Lung (tissue), 12 donors: ENCODE data around the gene TPCN2. TPM values are rescaled to one million over a fixed set of nuclear protein-coding genes. Genes with fewer than 3 reads are reported as not detected.
"Not testable (repeated sequence)": the region's sequence is repeated elsewhere in the genome, so short reads cannot be mapped to it uniquely, and the experiment has no call there.

Experiments used
- ATAC-seq: fragments of 200-7000 bp; cut with Tn5 transposase; one replicate; pipeline ENCODE4 v1.9.1; 2020; ENCODE audit warnings: moderate number of reproducible peaks; ENCODE audit not compliant: insufficient read depth, low FRiP score
- DNase-seq, 3 donors: peaks; one replicate each; pipeline ENCODE4 v3.0.0-alpha.2; 2013 to 2017
- H3K27ac ChIP-seq, 2 donors: one replicate each; pipeline ENCODE4 v1.5.1; 2013; ENCODE audit warnings: mild to moderate bottlenecking in 2 of 2, moderate library complexity in 2 of 2, control low read depth in 1 of 2, inconsistent platforms in 1 of 2, low read depth in 1 of 2, low read length in 1 of 2
- H3K27me3 ChIP-seq, 3 donors: one replicate each; pipeline ENCODE4 v1.5.1; 2013; ENCODE audit warnings: low read length in 2 of 3; ENCODE audit not compliant: control insufficient read depth in 3 of 3, insufficient read depth in 3 of 3
- H3K36me3 ChIP-seq, 4 donors: one replicate each; pipeline ENCODE4 v1.5.1; 2013; ENCODE audit warnings: low read length in 4 of 4, mild to moderate bottlenecking in 1 of 4, moderate library complexity in 1 of 4; ENCODE audit not compliant: control insufficient read depth in 4 of 4, insufficient read depth in 4 of 4
- H3K4me1 ChIP-seq, 5 donors: one replicate each; pipeline ENCODE4 v1.5.1; 2013; ENCODE audit warnings: low read length in 5 of 5, mild to moderate bottlenecking in 2 of 5, moderate library complexity in 1 of 5; ENCODE audit not compliant: control insufficient read depth in 5 of 5, insufficient read depth in 5 of 5
- H3K4me3 ChIP-seq: one replicate; pipeline ENCODE4 v1.5.1; 2013; ENCODE audit warnings: mild to moderate bottlenecking, control low read depth, moderate library complexity
- H3K9ac ChIP-seq, 2 donors: one replicate each; pipeline ENCODE4 v1.5.1; 2013; ENCODE audit warnings: low read length in 2 of 2, control low read depth in 1 of 2; ENCODE audit not compliant: insufficient read depth in 1 of 2
- H3K9me3 ChIP-seq, 4 donors: one replicate each; pipeline ENCODE4 v1.5.1; 2013; ENCODE audit warnings: low read length in 3 of 4, mild to moderate bottlenecking in 1 of 4, moderate library complexity in 1 of 4; ENCODE audit not compliant: control insufficient read depth in 4 of 4, insufficient read depth in 3 of 4
- WGBS, 2 donors: extraction: QIAGEN DNeasy Blood & Tissue Kit; methylation state at CpG; one replicate each; pipeline ENCODE4 v1.1.7; 2013; 5-methylcytosine and 5-hydroxymethylcytosine counted together
- polyA plus RNA-seq, 2 donors: library from polyadenylated mRNA; stranded (reverse); fragments of 200-250 nt; gene quantifications; one replicate each; pipeline ENCODE4 v1.2.1, GENCODE V29; 2013
- total RNA-seq, 2 donors: library from RNA; depleted of rRNA in 1 of 2; stranded (reverse); fragments of >200 nt in 1 of 2; gene quantifications; one replicate each; pipeline ENCODE4 v1.2.1, GENCODE V29; 2014 to 2021
- TF ChIP-seq, protein P1 (sequence below): IDR thresholded peaks from 2 replicates; pipeline ENCODE4 v1.5.1; 2012; ENCODE audit warnings: mild to moderate bottlenecking; ENCODE audit errors: control extremely low read depth, extremely low read depth
- donor health status: control.
- donor health status: control.
- donor health status: Bipolar disorder and iron deficiency.
- donor health status: healthy.
- donor health status: DM: yes; HTN: yes; CAD: no.

TPCN2 gene
- total and polyA plus RNA-seq, 4 donors, result 10.0 to 25.0 (median 14.5) TPM

DNA sequence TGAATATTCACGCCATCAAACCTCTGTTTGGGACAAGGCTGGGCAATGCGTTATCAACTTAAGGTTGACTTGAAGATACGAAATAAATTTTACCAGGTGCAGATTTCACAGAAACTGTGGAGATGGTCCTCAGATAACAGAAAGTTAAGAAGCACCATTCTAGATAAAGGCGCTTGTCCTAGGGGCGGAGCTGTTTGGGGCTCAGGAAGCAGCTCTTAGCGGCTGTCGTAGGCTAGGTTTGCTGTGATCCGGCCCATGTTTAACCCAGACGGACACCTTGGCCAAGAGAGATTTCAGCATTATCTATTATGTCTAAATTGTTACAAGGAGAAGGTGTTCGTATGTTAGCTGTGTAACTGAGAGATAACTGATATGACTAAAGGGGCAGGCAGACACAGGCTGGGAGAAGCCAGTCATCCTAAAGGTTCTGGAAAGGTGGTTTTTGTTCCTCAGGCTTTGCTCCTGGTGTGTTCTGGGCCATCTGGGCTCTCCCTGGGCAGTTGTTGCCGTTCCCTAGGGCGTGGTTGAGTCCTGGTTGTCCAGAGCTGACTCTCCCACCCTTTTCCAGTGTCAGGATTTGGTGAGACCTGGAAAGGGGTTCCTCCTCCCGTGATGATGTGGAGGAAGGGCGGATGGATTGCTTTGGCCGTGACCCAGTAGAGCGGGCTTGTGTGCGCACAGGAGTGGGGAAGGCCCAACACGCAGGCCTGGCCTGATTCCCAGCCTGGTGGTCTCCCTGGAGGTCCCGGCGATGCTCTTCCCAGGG, 25.8 kb downstream of the TPCN2 start:
- Histone ChIP-seq H3K27me3 (no peaks in the 10 kb centered on the region), H3K4me3 (no peak overlapping the region), H3K36me3 (peaks cover 4 to 57% (median 12%) of the 10 kb centered on the region in 4 donors), H3K9ac (no peak overlapping the region), H3K4me1 (peaks cover 0 to 3% (median 0%) of the 10 kb centered on the region in 5 donors), H3K27ac (no peak overlapping the region), H3K9me3 (no peaks in the 10 kb centered on the region)
- ATAC-seq, result no peak
- 88 to 94% methylated on average over 20 of the region's 20 CpGs for WGBS, 2 donors
- TF ChIP-seq, protein P1, sequence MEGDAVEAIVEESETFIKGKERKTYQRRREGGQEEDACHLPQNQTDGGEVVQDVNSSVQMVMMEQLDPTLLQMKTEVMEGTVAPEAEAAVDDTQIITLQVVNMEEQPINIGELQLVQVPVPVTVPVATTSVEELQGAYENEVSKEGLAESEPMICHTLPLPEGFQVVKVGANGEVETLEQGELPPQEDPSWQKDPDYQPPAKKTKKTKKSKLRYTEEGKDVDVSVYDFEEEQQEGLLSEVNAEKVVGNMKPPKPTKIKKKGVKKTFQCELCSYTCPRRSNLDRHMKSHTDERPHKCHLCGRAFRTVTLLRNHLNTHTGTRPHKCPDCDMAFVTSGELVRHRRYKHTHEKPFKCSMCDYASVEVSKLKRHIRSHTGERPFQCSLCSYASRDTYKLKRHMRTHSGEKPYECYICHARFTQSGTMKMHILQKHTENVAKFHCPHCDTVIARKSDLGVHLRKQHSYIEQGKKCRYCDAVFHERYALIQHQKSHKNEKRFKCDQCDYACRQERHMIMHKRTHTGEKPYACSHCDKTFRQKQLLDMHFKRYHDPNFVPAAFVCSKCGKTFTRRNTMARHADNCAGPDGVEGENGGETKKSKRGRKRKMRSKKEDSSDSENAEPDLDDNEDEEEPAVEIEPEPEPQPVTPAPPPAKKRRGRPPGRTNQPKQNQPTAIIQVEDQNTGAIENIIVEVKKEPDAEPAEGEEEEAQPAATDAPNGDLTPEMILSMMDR, result no peak
- DNase-seq, result no peak

DNA sequence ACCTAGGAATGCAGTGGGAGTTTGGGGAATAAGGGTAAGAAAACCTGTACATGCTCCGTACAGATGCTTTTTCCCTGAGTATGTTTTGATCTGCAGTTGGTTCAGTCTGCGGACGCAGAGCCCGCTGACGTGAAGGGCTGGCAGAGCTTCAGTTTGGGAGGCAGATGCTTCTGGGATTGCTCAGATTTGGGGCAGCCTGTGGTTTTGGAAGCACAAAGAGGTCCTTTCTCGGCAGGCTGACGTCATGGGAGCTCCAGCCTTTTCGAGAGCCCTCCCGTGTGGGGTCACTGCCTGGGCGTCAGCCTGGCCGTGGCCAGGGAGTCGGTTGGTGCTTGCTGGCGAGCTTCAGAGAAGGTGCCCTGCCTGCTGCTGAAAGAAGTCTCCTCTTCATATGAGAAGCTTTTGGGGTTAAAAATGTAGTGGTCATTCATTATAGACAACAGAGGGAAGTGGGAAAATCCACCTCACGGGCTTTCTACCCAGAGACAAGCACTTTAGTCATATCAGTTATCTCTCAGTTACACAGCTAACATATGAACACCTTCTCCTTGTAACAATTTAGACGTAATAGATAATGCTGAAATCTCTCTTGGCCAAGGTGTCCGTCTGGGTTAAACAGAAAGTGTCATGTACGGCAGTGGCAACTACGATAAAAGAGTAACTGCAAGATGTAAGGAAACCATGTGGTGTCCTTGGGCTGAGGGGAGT, 26.8 kb downstream of the TPCN2 start:
- TF ChIP-seq, protein P1, result no peak
- Histone ChIP-seq H3K27me3 (no peaks in the 10 kb centered on the region), H3K27ac (no peak overlapping the region), H3K4me3 (no peak overlapping the region), H3K36me3 (peaks cover under 1 to 59% (median 16%) of the 10 kb centered on the region in 4 donors), H3K4me1 (peaks cover 0 to 3% (median 0%) of the 10 kb centered on the region in 5 donors), H3K9ac (no peak overlapping the region), H3K9me3 (no peaks in the 10 kb centered on the region)
- 82 to 86% methylated on average over 18 of the region's 18 CpGs for WGBS, 2 donors
- no peak for DNase-seq
- ATAC-seq, result peak; percentile 51

DNA sequence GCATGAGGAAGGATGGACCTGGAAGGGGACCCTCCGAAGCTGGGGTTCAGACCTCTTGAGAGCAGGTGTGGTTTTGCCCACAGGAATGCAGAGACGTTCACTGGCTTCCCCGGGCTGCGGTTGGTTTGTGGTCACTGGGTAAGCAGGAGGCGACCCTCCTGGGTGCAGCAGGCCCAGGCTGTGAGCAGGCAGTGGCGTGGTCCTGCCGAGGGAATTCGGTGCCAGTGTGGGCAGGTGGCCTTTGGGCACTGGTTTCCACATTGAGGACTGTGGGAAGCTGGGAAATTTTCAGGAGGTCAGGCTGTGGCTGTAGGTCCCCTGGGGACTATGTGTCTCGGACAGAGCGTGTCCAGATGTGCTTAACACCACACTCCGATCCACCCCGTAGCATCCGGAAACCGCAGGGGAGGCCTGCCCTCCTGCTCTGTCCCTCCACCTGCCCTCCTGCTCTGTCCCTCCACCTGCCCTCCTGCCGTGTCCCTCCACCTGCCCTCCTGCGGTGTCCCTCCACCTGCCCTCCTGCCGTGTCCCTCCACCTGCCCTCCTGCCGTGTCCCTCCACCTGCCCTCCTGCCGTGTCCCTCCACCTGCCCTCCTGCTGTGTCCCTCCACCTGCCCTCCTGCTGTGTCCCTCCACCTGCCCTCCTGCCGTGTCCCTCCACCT, 27.5 kb downstream of the TPCN2 start:
- peaks cover 0 to 3% (median 0%) of the 10 kb centered on the region in 5 donors for H3K4me1 ChIP-seq
- no peaks in the 10 kb centered on the region for H3K9me3 ChIP-seq
- H3K4me3 ChIP-seq, result no peak overlapping the region
- ATAC-seq, result no peak
- H3K27me3 ChIP-seq, result no peaks in the 10 kb centered on the region
- no peak for DNase-seq
- no peak overlapping the region for H3K9ac ChIP-seq
- TF ChIP-seq, protein P1, result no peak
- no peak overlapping the region for H3K27ac ChIP-seq
- H3K36me3 ChIP-seq, result peaks cover 0 to 58% (median 14%) of the 10 kb centered on the region in 4 donors
- WGBS, 2 donors, result 69 to 78% methylated on average over 20 of the region's 20 CpGs

DNA sequence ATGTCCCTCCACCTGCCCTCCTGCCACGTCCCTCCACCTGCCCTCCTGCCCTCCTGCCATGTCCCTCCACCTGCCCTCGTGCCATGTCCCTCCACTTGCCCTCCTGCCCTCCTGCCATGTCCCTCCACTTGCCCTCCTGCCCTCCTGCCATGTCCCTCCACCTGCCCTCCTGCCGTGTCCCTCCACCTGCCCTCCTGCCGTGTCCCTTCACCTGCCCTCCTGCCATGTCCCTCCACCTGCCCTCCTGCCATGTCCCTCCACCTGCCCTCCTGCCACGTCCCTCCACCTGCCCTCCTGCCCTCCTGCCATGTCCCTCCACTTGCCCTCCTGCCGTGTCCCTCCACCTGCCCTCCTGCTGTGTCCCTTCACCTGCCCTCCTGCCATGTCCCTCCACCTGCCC, 28.2 kb downstream of the TPCN2 start:
- not testable (repeated sequence) for H3K4me3 ChIP-seq, H3K4me1 ChIP-seq, H3K27me3 ChIP-seq, H3K9ac ChIP-seq, H3K9me3 ChIP-seq, ATAC-seq, DNase-seq, H3K27ac ChIP-seq
- 70 to 78% methylated on average over 6 of the region's 6 CpGs for WGBS, 2 donors
- peaks cover 0 to 58% (median 13%) of the 10 kb centered on the region in 4 donors for H3K36me3 ChIP-seq
